ENCODE data around the gene ID2.
"Not testable (repeated sequence)": the region's sequence is repeated elsewhere in the genome, so short reads cannot be mapped to it uniquely, and the experiment has no call there.

The ID2 gene

GRCh38 chr2:8725838-8726237 lies 44.0 kb downstream of the ID2 start:
- H3K27ac ChIP-seq (ENCODE audit: poor library complexity, severe bottlenecking) = no peak overlapping the region
- DNase-seq (ENCODE audit: low spot score) (no peak), ATAC-seq (ENCODE audit: low read depth) (no peak)
- H3K36me3 ChIP-seq (ENCODE audit: low read depth) = no peaks in the 10 kb centered on the region; the same call in 1 of the 2 replicates
- TF ChIP-seq CTCF (IDR thresholded peaks at IDR 0.05; ENCODE audit: poor library complexity, severe bottlenecking) = no peak
- no peak overlapping the region for H3K4me3 ChIP-seq (ENCODE audit: severe bottlenecking)
- no peaks in the 10 kb centered on the region for H3K9me3 ChIP-seq (ENCODE audit: severe bottlenecking)
- H3K27me3 ChIP-seq (ENCODE audit: insufficient read depth, poor library complexity, severe bottlenecking) = no peaks in the 10 kb centered on the region
- no peaks in the 10 kb centered on the region for H3K4me1 ChIP-seq (ENCODE audit: insufficient read depth, poor library complexity, severe bottlenecking)

DNA sequence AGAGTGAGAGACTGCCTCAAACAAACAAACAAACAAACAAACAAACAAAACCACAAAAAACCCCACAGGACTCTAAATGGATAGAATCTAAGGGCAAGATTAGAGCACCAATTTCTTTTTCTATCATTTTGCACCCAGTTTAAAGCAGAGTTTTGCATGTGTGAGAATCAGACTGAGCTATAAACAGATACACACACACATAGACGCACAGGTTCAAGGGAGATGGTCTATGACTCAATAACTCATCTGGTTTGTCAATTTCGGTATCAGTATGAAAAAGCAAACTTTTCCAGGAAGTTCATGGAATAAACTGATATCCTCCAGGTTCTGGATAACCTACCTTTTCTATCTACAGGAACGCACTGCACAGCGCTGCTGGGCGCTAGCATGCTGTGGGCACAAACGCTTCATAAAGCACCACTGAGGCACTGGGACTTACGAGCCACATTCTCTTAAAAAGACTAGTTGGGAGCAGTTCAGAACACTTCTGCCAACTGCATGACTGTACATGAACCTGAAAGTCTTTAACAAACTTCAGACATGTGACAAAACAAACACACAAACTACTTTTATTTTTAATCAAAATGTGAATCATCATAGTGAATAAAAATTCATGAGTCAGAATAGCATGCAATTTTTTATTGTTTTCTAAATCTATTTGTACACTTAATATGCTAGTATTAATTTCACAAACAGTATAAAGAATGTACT lies 46.6 kb downstream of the ID2 start:
- no peak overlapping the region for H3K4me3 ChIP-seq (ENCODE audit: severe bottlenecking)
- no peak for TF ChIP-seq CTCF (IDR thresholded peaks at IDR 0.05; ENCODE audit: poor library complexity, severe bottlenecking)
- no peaks in the 10 kb centered on the region for H3K9me3 ChIP-seq (ENCODE audit: severe bottlenecking)
- H3K27ac ChIP-seq (ENCODE audit: poor library complexity, severe bottlenecking) = no peak overlapping the region
- peaks cover 18% of the 10 kb centered on the region for H3K36me3 ChIP-seq (ENCODE audit: low read depth)
- H3K27me3 ChIP-seq (ENCODE audit: insufficient read depth, poor library complexity, severe bottlenecking) = no peaks in the 10 kb centered on the region
- ATAC-seq (ENCODE audit: low read depth) (no peak), DNase-seq (ENCODE audit: low spot score) (no peak)
- H3K4me1 ChIP-seq (ENCODE audit: insufficient read depth, poor library complexity, severe bottlenecking) = no peaks in the 10 kb centered on the region

DNA sequence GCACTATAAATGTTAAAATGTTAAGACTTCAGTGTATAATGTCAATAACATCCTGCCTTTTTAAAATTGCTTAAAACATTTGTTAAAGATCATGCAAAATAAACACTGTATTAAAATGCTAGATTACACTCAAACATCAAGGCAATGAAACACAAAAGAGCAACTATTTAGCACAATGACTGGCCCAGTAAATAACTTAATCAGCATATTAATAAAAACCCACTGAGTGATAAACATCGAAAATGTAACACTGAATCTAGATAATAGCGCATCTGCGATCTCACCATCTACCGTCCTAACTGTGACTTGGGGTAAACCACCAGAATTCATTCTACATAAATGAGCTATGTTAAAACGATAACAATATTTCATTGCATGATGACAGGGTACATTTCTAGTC lies 47.2 kb downstream of the ID2 start:
- H3K27me3 ChIP-seq (ENCODE audit: insufficient read depth, poor library complexity, severe bottlenecking); H3K27ac ChIP-seq (ENCODE audit: poor library complexity, severe bottlenecking); H3K9me3 ChIP-seq (ENCODE audit: severe bottlenecking); DNase-seq (ENCODE audit: low spot score); H3K4me3 ChIP-seq (ENCODE audit: severe bottlenecking); ATAC-seq (ENCODE audit: low read depth); H3K4me1 ChIP-seq (ENCODE audit: insufficient read depth, poor library complexity, severe bottlenecking): not testable (repeated sequence)
- H3K36me3 ChIP-seq (ENCODE audit: low read depth) = peaks cover 21% of the 10 kb centered on the region

- no peak for TF ChIP-seq CTCF (IDR thresholded peaks at IDR 0.05; ENCODE audit: poor library complexity, severe bottlenecking)
- peaks cover 26% of the 10 kb centered on the region for H3K36me3 ChIP-seq (ENCODE audit: low read depth)
- H3K4me3 ChIP-seq (ENCODE audit: severe bottlenecking) = no peak overlapping the region
- no peak overlapping the region for H3K27ac ChIP-seq (ENCODE audit: poor library complexity, severe bottlenecking)
- ATAC-seq (ENCODE audit: low read depth) (no peak), DNase-seq (ENCODE audit: low spot score) (no peak)
- H3K27me3 ChIP-seq (ENCODE audit: insufficient read depth, poor library complexity, severe bottlenecking) = no peaks in the 10 kb centered on the region
- no peaks in the 10 kb centered on the region for H3K4me1 ChIP-seq (ENCODE audit: insufficient read depth, poor library complexity, severe bottlenecking)
- no peaks in the 10 kb centered on the region for H3K9me3 ChIP-seq (ENCODE audit: severe bottlenecking)
Observed at GRCh38 chr2:8729939-8730338, 48.1 kb downstream of the ID2 start.

DNA sequence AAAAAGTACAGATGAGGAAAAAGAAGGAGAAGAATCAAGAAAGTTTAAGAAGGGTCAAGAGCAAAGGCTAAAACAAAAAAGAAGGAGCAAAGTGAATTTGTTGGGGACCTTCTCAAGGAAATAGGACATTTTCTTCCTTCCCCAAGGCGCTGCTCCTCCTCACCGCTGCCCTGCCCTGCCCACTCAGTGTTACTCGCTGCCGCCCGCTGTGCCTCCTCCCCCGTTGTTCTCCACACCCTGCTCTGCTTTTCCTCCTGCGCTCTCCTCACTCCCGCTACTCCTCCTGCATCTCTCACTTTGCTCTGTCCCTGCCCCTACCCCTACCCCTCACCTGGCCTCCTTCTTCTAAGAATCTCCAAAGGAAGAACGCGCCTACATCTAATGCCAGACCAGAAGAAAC lies 50.7 kb downstream of the ID2 start:
- Histone ChIP-seq H3K36me3 (ENCODE audit: low read depth) (peaks cover 34% of the 10 kb centered on the region), H3K9me3 (ENCODE audit: severe bottlenecking) (no peaks in the 10 kb centered on the region), H3K27ac (ENCODE audit: poor library complexity, severe bottlenecking) (no peak overlapping the region), H3K4me3 (ENCODE audit: severe bottlenecking) (no peak overlapping the region), H3K4me1 (ENCODE audit: insufficient read depth, poor library complexity, severe bottlenecking) (no peaks in the 10 kb centered on the region), H3K27me3 (ENCODE audit: insufficient read depth, poor library complexity, severe bottlenecking) (no peaks in the 10 kb centered on the region)
- no peak for TF ChIP-seq CTCF (IDR thresholded peaks at IDR 0.05; ENCODE audit: poor library complexity, severe bottlenecking)
- ATAC-seq (ENCODE audit: low read depth) = no peak
- DNase-seq (ENCODE audit: low spot score) = no peak

Data from RWPE2 (cell line).